ENCODE measurements around the gene HUWE1.

HUWE1 gene

DNA sequence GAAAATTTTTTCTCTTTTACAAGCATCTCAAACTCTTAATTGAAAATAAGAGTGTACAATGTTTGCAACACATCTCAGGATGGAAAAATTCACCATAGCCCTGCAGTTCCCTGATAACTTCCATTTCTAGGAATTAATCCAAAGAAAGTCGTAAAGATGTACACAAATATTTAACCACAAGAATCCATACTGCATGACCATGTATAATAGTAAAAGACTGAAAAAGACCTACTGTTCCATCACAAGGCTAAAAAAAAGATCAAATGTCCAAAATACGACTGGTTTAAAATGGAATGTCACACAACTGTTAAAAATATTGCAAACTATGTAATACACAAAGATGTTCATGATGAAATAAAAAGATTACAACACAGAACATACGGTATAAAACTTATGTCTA, 32.1 kb downstream of the HUWE1 start:
- ATAC-seq: no peak

DNA sequence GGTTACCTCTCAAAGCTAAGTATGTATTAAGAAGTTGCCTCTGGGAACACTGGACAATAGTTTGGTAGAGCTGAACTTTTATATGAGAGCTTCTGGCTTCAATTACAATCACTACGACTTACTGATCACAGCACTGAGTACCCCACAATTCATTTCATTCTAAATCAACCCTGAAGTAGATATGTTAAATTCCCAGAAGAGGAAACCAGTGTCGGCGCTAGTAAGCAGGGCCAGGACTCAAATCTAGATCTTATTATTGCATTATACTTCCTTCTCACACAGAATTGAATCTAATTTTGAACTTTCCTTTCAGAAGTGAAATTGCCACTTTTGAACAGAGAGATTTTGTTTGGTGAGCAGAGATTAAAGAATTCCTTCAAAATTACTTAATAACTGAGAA, 41.8 kb downstream of the HUWE1 start:
- TF ChIP-seq PPARA (CRISPR knock-in tag; IDR thresholded peaks at IDR 0.05; ENCODE audit: borderline replicate concordance) (no peak), CSDC2 (CRISPR knock-in tag; IDR thresholded peaks at IDR 0.05) (no peak)
- TF ChIP-seq, protein P1, sequence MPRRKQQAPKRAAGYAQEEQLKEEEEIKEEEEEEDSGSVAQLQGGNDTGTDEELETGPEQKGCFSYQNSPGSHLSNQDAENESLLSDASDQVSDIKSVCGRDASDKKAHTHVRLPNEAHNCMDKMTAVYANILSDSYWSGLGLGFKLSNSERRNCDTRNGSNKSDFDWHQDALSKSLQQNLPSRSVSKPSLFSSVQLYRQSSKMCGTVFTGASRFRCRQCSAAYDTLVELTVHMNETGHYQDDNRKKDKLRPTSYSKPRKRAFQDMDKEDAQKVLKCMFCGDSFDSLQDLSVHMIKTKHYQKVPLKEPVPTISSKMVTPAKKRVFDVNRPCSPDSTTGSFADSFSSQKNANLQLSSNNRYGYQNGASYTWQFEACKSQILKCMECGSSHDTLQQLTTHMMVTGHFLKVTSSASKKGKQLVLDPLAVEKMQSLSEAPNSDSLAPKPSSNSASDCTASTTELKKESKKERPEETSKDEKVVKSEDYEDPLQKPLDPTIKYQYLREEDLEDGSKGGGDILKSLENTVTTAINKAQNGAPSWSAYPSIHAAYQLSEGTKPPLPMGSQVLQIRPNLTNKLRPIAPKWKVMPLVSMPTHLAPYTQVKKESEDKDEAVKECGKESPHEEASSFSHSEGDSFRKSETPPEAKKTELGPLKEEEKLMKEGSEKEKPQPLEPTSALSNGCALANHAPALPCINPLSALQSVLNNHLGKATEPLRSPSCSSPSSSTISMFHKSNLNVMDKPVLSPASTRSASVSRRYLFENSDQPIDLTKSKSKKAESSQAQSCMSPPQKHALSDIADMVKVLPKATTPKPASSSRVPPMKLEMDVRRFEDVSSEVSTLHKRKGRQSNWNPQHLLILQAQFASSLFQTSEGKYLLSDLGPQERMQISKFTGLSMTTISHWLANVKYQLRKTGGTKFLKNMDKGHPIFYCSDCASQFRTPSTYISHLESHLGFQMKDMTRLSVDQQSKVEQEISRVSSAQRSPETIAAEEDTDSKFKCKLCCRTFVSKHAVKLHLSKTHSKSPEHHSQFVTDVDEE (CRISPR knock-in tag; IDR thresholded peaks at IDR 0.05): no peak
- ATAC-seq: no peak

More for the DNA sequence above, 32.1 kb downstream of the HUWE1 start:
- TF ChIP-seq, protein P2, sequence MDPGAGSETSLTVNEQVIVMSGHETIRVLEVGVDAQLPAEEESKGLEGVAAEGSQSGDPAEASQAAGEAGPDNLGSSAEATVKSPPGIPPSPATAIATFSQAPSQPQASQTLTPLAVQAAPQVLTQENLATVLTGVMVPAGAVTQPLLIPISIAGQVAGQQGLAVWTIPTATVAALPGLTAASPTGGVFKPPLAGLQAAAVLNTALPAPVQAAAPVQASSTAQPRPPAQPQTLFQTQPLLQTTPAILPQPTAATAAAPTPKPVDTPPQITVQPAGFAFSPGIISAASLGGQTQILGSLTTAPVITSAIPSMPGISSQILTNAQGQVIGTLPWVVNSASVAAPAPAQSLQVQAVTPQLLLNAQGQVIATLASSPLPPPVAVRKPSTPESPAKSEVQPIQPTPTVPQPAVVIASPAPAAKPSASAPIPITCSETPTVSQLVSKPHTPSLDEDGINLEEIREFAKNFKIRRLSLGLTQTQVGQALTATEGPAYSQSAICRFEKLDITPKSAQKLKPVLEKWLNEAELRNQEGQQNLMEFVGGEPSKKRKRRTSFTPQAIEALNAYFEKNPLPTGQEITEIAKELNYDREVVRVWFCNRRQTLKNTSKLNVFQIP (CRISPR knock-in tag; IDR thresholded peaks at IDR 0.05; ENCODE audit: borderline replicate concordance, low read depth): no peak
- TF ChIP-seq ESRRG (CRISPR knock-in tag; IDR thresholded peaks at IDR 0.05) (no peak), RARB (CRISPR knock-in tag; IDR thresholded peaks at IDR 0.05) (no peak), CSDC2 (CRISPR knock-in tag; IDR thresholded peaks at IDR 0.05) (no peak), TCF4 (CRISPR knock-in tag; IDR thresholded peaks at IDR 0.05; ENCODE audit: borderline replicate concordance) (no peak), ARNTL (CRISPR knock-in tag; IDR thresholded peaks at IDR 0.05; ENCODE audit: borderline replicate concordance, low read depth) (no peak), ZC3H10 (CRISPR knock-in tag; IDR thresholded peaks at IDR 0.05) (no peak), ISL1 (CRISPR knock-in tag; IDR thresholded peaks at IDR 0.05) (no peak), ZNF8 (CRISPR knock-in tag; IDR thresholded peaks at IDR 0.05) (no peak), PPARA (CRISPR knock-in tag; IDR thresholded peaks at IDR 0.05; ENCODE audit: borderline replicate concordance) (no peak), ZNF565 (CRISPR knock-in tag; conservative IDR thresholded peaks at IDR 0.05; ENCODE audit: low read depth) (no peak), ZNF70 (CRISPR knock-in tag; IDR thresholded peaks at IDR 0.05) (no peak), SNAI2 (CRISPR knock-in tag; IDR thresholded peaks at IDR 0.05) (no peak), ZFP30 (CRISPR knock-in tag; IDR thresholded peaks at IDR 0.05) (no peak), TOX (CRISPR knock-in tag; IDR thresholded peaks at IDR 0.05; ENCODE audit: borderline replicate concordance) (no peak), BACH2 (CRISPR knock-in tag; IDR thresholded peaks at IDR 0.05; ENCODE audit: borderline replicate concordance) (no peak), ZFP3 (CRISPR knock-in tag; IDR thresholded peaks at IDR 0.05) (no peak)
- TF ChIP-seq, protein P3, sequence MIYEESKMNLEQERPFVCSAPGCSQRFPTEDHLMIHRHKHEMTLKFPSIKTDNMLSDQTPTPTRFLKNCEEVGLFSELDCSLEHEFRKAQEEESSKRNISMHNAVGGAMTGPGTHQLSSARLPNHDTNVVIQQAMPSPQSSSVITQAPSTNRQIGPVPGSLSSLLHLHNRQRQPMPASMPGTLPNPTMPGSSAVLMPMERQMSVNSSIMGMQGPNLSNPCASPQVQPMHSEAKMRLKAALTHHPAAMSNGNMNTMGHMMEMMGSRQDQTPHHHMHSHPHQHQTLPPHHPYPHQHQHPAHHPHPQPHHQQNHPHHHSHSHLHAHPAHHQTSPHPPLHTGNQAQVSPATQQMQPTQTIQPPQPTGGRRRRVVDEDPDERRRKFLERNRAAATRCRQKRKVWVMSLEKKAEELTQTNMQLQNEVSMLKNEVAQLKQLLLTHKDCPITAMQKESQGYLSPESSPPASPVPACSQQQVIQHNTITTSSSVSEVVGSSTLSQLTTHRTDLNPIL (CRISPR knock-in tag; IDR thresholded peaks at IDR 0.05; ENCODE audit: low read depth): no peak
- TF ChIP-seq, protein P4, sequence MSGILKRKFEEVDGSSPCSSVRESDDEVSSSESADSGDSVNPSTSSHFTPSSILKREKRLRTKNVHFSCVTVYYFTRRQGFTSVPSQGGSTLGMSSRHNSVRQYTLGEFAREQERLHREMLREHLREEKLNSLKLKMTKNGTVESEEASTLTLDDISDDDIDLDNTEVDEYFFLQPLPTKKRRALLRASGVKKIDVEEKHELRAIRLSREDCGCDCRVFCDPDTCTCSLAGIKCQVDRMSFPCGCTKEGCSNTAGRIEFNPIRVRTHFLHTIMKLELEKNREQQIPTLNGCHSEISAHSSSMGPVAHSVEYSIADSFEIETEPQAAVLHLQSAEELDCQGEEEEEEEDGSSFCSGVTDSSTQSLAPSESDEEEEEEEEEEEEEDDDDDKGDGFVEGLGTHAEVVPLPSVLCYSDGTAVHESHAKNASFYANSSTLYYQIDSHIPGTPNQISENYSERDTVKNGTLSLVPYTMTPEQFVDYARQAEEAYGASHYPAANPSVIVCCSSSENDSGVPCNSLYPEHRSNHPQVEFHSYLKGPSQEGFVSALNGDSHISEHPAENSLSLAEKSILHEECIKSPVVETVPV (CRISPR knock-in tag; IDR thresholded peaks at IDR 0.05): no peak
- TF ChIP-seq, protein P1 (CRISPR knock-in tag; IDR thresholded peaks at IDR 0.05): no peak

DNA sequence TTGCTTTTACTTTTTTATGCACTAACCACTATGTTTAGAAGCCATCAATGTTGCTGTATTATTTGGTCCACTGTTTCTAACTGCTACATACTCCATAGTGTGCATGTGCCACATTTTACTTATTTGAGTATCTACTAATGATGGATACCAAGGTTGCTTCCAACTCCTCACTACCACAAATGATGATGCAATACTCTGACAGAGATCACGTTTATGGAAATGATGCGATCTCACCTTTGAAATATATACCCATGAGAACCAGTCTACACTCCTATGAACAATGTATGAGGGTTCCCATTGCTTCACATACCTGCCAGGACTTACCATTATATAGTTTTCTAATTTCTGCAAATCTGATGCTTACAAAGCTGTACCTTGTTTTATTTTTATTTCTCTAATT, 44.2 kb downstream of the HUWE1 start:
- TF ChIP-seq ZNF565 (CRISPR knock-in tag; conservative IDR thresholded peaks at IDR 0.05; ENCODE audit: low read depth) (no peak), ESRRG (CRISPR knock-in tag; IDR thresholded peaks at IDR 0.05) (no peak)
- no peak for ATAC-seq
